GM19025 (cell line): ENCODE results near the gene LMBRD1.
A peak's percentile ranks its signal among the peaks of the same experiment; 100 is the strongest.
"Not testable (repeated sequence)": the region's sequence is repeated elsewhere in the genome, so short reads cannot be mapped to it uniquely, and the experiment has no call there.

Source experiments
- ATAC-seq: cut with Tn5 transposase; IDR thresholded peaks from one replicate; pipeline ENCODE4 v1.9.1; 2021; ENCODE audit warnings: mild to moderate bottlenecking, low read depth, moderate library complexity; ENCODE audit not compliant: unreplicated experiment

LMBRD1 gene

DNA sequence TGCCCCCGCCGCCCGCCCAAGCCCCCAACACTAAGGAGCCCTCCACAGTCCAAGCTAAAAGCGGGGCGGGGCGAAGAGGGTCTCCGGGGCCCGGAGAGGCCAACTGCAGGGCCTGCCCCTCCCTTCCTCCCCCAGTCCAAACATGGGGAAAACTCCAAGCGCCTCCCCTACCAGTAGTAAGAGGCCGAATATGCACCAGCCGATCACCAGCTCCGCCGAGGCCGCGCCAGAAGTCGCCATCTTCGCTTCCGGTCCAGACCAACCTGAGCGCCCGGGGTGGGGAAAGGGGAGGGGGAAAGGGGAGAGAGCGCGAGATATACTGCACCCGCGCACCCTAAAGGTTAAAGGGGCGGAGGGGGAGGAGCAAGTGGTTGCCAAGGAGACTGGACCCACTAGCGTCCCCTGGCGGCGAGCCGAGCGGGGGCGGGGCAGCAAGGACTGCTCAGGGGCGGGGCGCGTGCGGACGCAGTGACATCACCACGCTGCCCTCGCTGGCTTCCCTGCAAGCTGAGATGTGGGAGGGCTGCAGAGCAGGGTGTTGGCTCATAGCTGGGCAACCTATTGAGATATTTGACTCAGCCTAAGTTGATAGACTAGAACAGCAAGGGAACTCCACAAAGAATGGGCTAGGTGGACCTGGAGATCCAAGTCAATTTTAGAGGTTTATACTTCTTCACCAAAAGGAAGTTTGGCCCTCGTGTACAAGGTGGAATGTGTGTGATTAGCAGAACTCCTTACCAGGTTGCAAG lies at the start of gene LMBRD1:
Gene LMBRD1 (minus strand): TSS at position 369 of the 749 bp plus-strand sequence. CDS start 129 bp downstream, at position 240.
- ATAC-seq, result peak; percentile 94

DNA sequence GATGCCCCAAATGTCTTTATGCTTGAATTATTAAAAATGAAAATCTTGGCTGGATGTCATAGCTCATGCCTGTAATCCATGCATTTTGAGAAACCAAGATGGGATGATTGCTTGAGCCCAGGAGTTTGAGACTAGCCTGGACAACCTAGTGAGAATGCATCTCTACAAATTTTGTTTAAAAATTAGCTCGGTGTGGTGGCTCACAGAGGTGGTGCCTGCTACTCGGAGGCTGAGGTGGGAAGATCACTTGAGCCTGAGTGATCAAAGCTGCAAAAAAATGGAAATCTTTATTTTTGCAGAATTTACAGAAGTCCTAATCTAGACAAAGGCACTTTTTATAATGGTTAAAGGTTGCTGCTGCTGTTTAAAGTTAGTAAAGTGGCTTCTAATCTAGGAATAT lies 49.5 kb upstream of the LMBRD1 start:
- no peak for ATAC-seq

DNA sequence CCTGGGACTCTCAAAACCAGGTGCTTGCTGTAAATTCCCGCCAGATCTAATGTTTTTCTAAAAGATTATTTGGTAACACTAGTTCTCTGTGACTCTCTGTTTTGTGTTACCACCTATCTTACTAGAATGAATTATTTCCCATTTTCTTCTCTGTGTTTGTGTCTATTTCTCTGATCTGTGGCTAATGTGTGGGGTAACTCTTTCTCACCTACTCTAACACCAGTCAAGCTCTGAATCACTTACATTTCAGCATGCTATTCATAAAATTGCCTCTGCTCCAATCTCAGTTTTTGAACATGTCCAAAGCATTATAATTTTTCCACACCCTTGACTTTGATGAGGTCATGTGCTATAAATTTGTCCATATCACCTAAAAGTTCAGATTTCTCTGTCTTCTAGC lies 46.4 kb upstream of the LMBRD1 start:
- ATAC-seq, result no peak

DNA sequence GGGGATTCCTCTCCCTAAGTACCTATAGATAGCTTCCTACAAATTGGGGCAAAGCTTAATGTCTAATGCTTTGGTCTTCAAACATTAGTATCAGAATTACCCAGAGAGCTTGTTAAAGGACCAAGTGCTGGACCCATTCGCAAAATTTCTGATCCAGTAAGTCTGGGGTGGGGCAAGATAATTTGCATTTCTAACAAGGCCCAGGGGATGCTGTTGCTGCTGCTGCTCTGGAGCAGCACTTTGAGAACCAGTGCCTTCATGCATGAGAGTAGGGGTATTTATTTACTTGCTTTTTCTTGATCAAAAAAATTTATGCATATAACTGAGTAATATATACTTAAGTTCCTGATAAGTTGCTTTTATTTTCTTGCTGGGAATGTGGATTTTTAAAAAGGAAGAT lies 45.1 kb upstream of the LMBRD1 start:
- ATAC-seq, result no peak

DNA sequence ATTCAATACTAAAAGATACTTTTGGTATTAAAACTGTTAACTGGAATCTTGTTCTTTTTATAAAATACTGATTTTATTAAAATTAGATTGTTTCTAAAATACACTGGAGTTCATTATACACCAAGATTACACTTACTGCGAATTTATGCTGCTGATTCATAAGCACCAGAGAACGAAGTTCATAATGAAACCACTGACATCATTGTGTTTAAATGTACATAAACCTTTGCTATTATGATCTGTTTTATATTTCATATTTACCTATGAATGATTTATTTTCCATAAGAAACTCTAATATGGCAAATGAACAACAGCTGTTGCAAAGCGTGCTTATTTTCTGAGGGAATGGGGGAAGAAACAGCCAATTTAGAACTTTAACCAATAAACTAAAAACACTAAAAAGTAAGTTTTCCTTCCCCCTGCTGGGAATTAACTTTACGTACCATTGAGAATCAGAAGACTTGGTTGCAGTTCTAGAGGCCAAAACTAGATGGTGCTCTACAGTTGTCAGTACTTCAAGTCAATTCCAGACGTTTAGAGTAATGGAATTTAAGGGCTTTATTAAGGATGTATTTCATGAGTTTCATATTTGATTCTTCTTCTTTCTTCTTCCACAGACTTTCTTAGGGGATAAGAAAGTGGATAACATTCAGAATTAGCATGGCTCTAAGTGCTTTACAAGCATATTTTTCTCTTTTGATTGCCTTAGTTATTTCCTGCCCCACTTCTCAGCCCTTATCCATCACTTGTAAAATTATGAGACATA lies 38.8 kb upstream of the LMBRD1 start:
- ATAC-seq, result peak; percentile 51

DNA sequence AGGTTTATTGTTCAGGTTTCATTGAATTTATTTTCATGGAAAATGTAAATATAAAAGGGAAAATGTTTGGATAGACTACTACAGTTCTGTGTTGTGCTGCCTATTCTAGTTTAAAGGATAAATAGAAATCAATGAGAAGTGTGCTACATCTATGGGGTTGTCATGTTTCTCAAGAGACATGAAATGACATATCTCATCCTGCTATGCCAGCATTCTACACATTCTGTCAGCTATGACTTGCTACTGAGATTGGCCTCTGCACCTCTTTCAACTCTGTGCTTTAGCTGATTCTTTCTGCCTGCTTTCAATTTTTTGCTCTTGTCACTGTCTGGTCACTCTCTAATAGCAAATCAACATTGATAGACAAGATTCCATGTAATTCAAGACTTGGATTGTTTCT lies 35.7 kb upstream of the LMBRD1 start:
- ATAC-seq, result no peak

DNA sequence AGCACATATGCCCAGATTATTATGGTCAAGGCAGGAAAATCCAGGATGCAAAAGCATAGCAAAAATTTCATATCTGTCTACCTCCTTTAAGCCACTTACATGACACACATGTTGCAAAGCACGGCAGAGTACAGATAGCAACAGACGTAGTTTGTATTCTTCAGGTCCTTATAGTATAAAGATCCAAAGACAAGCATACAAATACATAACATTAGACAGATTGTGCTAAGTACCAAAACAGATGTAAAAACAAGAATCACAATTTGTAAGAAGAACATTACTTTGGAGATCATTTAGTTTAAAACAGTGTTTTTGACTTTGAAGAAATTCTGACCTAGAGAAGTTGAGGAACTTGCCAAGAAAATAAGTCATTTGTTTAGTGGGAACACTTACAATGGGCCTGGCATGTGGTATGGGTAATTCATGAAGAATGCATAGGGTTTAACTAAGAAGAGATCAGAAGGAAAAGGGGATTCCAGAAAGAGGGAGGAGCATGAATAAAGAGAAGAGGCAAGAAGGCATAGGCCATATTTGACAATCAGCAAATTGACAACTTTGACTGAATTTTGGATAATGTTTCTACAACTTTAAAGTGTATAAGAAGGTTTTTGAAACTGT lies 30.6 kb upstream of the LMBRD1 start:
- no peak for ATAC-seq

DNA sequence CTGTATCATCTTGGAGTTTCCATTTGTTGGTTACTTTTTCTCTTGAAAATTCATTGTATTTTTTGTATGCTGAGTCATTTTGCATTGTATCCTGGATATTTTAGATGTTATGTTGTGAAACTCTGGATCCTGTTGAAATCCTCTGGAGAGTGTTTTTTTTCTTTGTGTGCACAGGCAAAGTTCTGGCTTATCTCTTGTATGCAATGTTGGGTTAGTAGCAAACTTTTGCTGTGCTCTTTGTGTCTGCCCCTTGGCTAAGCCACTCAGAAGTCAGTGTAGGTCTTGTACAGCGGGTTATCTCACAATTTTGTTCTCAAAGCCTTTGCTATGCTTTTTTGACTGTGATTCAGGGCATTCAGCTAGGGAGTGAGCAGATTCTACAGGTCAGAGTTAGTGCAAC lies 29.1 kb upstream of the LMBRD1 start:
- ATAC-seq, result no peak

DNA sequence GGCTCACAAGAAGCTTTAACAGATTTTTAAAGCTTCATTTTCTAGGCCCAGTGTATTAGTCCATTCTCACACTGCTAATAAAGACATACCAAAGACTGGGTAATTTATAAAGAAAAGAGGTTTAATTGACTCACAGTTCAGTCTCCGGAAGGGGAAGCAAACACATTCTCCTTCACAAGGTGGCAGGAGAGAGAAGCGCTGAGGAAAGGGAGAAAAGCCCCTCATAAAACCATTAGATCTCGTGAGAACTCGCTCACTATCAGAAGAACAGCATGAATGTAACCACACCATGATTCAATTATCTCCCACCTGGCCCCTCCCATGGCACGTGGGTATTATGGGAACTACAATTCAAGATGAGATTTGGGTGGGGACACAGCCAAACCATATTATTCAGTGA lies 27.5 kb upstream of the LMBRD1 start:
- ATAC-seq, result not testable (repeated sequence)

DNA sequence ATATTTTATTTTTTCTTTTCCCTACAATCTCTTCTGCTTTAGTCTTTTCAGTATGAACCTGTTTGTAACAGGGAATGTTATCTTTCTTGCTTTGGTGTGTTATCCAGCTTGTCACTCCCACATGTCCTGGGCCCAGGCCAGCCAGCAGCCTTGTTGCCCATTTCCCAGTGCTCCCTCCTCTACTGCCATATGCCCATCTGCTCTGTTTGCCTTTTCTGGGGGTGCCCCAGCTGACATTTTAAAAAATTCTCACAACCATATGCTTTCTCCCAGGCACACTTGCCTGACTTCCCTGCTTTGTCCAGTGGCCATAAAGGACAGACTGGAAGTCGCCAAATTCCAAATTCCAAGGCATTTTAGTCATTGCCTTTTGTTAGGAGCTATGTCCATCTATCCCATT lies 23.6 kb upstream of the LMBRD1 start:
- no peak for ATAC-seq

DNA sequence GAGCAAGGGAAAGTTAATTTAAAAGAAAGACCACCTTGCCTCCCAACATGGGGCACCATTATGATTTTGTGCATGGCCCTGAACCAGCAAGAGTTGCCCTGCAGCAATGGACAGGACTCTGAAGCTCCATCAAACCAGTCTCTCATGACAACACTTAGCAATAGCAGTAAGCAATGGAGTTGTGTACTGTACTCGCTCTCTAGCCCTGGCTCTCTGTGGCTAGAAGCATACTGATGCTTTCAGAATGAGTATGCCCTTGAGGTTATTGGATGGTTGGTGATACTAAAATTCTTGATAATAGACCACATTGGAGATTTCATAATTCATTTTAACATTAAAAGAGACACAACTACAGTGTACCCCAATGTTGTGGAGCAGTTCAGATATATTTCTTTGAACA lies 23.2 kb upstream of the LMBRD1 start:
- ATAC-seq, result no peak

DNA sequence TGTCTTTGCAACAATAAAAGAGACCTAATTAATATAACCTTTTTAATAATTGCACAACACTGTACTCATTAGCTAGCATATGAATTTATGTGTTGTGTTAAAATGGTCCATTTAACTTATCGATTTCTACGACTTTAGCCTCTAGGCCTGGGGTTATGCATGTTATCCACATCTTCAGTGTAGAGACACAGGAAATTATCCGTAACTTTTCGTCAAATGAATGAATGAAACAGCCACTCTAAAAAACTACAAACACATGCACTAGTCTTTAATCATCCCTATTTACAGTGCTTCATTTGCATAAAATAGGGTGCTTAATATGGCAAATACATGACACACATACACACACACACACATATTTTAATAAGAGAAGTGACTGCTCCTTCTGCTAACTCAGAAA lies 22.3 kb upstream of the LMBRD1 start:
- no peak for ATAC-seq

DNA sequence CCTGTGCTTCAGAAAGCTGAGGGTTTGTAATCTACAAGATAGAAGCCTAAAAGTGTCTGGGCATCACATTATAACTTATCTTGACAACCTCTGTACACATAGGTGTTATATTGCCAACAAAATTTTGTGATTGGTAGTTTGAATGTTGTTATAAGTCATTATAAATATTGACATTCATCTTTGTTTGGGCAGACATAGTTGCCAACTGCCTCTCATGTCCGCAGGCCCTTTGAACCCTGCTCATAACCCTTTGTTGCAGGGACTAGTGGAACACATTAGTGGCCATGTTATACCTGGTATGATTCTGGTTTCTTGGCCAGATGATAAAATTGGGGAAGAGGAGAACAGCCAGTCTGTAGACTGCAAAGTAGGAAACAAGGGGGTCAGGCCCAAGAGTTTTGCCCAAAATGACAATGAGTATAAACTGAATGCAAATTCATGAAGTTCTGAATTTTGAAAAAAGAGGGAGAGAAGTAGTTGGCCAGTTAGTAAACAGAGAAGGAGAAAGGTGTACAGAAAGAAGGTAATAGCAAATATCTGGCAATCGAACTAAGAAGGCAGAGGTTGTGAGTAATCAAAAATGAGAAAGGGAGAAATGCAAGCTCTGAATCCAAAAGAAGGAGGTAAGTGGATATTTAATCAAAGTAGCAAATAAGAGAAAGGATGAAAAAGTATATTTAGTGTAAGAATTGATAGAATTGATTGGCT lies 21.6 kb upstream of the LMBRD1 start:
- ATAC-seq, result no peak

DNA sequence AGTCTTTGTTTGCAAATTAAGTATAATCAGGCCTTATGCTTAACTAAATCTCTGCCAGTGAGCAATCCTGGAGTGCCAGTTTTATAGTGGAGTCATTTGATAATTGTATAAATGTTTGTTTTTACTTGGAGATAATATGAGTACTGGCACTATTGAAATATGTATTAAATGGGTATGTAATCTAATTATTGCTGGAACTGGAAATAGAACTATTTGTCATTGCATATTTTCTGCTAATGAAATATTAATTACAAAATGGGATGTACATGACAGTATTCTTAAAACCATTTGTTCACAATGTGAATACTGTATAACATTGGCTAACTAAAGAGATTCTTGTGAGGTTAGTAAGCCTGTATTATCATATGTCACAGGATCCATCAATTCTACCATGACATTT lies 20.5 kb upstream of the LMBRD1 start:
- no peak for ATAC-seq

DNA sequence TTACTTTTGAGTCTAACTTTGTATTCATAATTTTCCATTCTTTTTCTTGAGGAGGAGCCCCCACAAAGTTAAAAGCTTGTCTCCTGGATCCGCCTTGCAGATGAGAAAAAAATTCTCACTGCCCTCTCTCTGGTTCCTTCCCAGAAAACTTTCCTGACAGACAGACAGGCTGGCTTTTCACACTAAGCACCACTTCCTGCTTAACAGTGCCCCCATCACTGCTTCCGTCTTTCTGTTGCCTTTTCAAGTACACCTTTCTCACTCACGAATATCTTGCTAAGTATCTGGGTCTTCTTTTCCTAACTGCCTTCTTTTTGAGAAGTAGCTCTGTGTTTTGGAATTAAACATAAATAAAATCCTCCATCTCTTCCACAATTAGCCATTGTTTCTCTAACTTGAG lies 19.8 kb upstream of the LMBRD1 start:
- no peak for ATAC-seq

DNA sequence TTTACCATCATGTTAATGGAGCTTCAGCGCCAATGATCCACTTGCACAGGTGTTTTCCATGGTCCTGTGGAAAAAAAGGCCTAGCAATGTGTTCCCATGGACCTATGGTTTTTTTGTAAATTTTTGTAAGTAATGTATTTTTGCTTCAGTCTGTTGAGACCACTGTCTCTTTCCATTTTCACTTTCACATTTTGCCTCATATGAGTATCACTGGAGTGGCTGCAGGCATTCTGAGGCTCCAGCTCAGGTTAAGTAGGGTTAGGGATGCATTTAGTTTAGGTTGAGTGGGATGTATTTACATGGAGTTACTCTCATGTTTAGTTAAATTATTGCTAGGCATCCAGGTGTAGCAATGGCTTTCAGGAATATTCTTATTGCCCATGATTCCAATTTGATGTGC lies 19.2 kb upstream of the LMBRD1 start:
- ATAC-seq, result peak; percentile 59

DNA sequence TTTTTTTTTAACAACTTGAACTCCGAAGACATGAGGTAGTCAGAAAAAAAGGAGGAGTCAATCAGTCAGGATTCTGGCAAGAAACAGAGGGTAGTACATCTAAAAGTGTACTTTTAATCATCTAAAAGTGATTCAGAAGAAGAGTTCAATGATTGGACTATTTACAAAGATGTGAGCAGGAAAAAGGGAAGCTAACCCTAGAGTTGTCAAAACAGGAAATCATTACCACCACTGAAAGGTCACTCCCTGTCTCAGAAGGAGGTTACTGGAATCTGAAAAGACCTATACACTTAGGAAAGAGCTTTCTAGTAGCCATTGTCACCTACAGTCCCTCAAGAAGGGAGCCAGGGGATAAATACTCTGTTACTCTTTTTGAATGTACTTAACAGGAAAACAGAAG lies 16.7 kb upstream of the LMBRD1 start:
- no peak for ATAC-seq

DNA sequence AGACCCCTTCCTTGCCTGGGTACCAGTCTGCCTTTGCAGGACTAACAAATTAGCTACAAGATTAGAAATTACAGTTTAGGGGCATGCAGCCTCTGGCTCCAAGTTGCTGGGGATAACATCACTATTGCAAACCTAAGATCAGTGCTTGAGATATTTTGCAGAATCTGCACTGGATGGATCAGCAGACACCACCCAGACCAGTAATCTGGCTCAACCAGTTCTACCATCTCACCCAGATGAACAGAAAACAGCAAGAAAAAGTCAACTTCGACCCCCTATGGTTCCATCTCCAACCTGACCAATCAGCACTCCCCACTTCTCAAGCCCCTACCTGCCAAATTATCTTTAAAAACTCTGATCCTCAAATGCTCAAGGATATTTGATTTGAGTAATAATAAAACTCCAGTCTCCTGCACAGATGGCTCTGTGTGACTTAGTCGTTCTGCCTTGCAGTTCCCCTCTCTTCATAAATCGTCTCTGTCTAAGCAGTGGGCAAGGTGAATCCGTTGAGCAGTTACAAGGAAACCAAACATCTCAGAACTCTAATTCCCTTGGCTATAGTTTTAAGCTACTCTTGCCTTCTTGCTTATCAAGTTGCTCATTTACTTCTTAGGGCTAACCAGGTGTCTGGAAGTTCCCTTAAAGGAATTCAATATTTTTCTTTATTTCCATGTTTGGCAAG lies 16.1 kb upstream of the LMBRD1 start:
- ATAC-seq, result no peak

DNA sequence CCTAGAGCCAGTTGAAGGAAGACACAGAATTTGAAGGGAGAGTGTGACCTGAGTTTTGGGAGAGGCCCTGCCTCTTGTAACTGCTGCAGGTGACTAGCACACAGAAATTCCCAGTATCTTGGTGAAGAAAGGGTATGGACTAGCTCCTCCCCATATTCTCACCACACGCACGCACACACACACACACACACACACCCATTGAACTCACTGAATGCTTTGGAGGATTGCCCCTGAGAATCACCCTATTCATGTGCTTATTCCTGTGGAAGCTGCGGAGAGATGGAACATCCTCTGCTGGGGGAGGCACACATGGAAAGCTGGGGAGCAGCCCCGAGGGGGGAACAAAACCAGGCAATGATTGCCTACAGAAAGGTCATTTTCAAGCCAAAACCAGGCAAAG lies 6.2 kb upstream of the LMBRD1 start:
- no peak for ATAC-seq

DNA sequence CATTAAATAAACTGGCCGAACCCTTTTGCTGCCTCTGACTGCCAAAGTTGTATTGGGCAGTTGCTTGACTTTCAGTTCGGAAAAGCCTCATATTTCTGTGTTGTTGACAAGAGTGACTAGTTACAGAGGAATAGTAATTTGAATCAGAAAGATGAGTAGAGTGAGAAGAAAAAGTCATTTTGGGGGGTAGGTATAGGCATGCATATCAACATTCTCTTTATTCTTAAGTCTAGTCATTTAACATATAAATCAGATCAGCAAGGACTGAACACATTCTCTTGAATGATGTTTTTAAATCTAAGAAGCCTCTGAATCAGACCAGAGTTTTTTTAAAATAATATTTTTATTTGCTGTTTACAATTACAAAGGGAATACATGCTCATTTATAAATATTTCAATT lies 4.9 kb upstream of the LMBRD1 start:
- no peak for ATAC-seq
